SK-N-SH treated with all-trans-retinoic acid at 6 μM for 48 hours (cell line): ENCODE results near the gene GLIPR1L1.

Experiments used
- ATAC-seq: fragments of 200-7000 bp; cut with Tn5 transposase; 3 replicates; pipeline ENCODE4 v1.9.1; 2020; ENCODE audit warnings: mild to moderate bottlenecking, moderate library complexity
- ARNTL ChIP-seq: fragments of 450-650 bp; formaldehyde crosslinking; IDR thresholded peaks from 2 replicates; pipeline ENCODE4 v1.5.0; 2020; ENCODE audit warnings: low read depth, mild to moderate bottlenecking, moderate library complexity, borderline replicate concordance
- CSRNP3 ChIP-seq: fragments of 250-450 bp; sonication (Bioruptor Pico); IDR thresholded peaks from 2 replicates; pipeline ENCODE4 v1.5.1; 2021; ENCODE audit warnings: mild to moderate bottlenecking, moderate library complexity
- ISL1 ChIP-seq: fragments of 250-450 bp; sonication (Bioruptor Pico); IDR thresholded peaks from 2 replicates; pipeline ENCODE4 v2.1.2; 2022; ENCODE audit warnings: mild to moderate bottlenecking, moderate library complexity
- OSR1 ChIP-seq: fragments of 250-450 bp; sonication (Bioruptor Pico); IDR thresholded peaks from 2 replicates; pipeline ENCODE4 v1.8.0; 2022; ENCODE audit warnings: moderate library complexity, mild to moderate bottlenecking, inconsistent platforms
- PPARA ChIP-seq: fragments of 250-450 bp; sonication (Bioruptor Pico); IDR thresholded peaks from 2 replicates; pipeline ENCODE4 v1.5.0; 2020; ENCODE audit warnings: mild to moderate bottlenecking, borderline replicate concordance
- TCF4 ChIP-seq: fragments of 250-450 bp; sonication (Bioruptor Pico); IDR thresholded peaks from 2 replicates; pipeline ENCODE4 v1.8.0; 2021; ENCODE audit warnings: mild to moderate bottlenecking, moderate library complexity, borderline replicate concordance
- TOX ChIP-seq: fragments of 250-450 bp; sonication (Bioruptor Pico); IDR thresholded peaks from 2 replicates; pipeline ENCODE4 v1.8.0; 2021; ENCODE audit warnings: mild to moderate bottlenecking, moderate library complexity, borderline replicate concordance
- TSHZ2 ChIP-seq: fragments of 250-450 bp; sonication (Bioruptor Pico); IDR thresholded peaks from 2 replicates; pipeline ENCODE4 v1.5.0; 2020; ENCODE audit warnings: mild to moderate bottlenecking, moderate library complexity
- ZC3H10 ChIP-seq: fragments of 250-450 bp; sonication (Bioruptor Pico); IDR thresholded peaks from 2 replicates; pipeline ENCODE4 v1.5.1; 2021; ENCODE audit warnings: mild to moderate bottlenecking, moderate library complexity
- ZFP3 ChIP-seq: fragments of 250-450 bp; sonication (Bioruptor Pico); IDR thresholded peaks from 2 replicates; pipeline ENCODE4 v1.5.0; 2020; ENCODE audit warnings: mild to moderate bottlenecking, moderate library complexity
- ZFP30 ChIP-seq: fragments of 450-650 bp; formaldehyde crosslinking; IDR thresholded peaks from 2 replicates; pipeline ENCODE4 v1.5.0; 2022; ENCODE audit warnings: mild to moderate bottlenecking, moderate library complexity
- ZNF70 ChIP-seq: fragments of 450-650 bp; formaldehyde crosslinking; IDR thresholded peaks from 2 replicates; pipeline ENCODE4 v1.5.0; 2020; ENCODE audit warnings: mild to moderate bottlenecking, moderate library complexity
- ZNF8 ChIP-seq: fragments of 450-650 bp; formaldehyde crosslinking; IDR thresholded peaks from 2 replicates; pipeline ENCODE4 v1.5.0; 2020; ENCODE audit warnings: mild to moderate bottlenecking, moderate library complexity
- TF ChIP-seq, protein P1 (sequence below): fragments of 250-450 bp; sonication (Bioruptor Pico); IDR thresholded peaks from 2 replicates; pipeline ENCODE4 v1.8.0; 2021; ENCODE audit warnings: low read depth, mild to moderate bottlenecking, moderate library complexity, borderline replicate concordance
- TF ChIP-seq, protein P2 (sequence below): fragments of 250-450 bp; sonication (Bioruptor Pico); IDR thresholded peaks from 2 replicates; pipeline ENCODE4 v1.8.0; 2020; ENCODE audit warnings: mild to moderate bottlenecking, moderate library complexity, borderline replicate concordance

GLIPR1L1 gene

DNA sequence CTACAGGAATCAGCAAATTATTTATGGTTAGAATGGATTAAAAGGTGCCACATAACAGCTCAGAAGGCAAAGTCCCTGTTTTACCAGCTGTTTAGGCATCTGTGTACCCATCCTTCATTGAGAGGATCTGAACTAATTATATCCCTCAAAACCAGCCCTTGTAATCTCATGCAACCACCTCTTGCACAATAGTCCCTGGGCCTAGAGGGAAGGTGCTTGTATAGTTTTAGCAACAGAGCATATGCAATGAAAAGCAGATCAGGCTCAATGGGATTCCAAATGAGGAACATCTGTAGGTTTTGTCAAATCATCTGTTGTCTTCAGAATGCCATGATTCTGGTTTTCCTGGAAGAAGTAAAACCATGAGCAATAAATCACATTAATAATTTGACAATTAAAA lies 30.4 kb downstream of the GLIPR1L1 start:
- ATAC-seq = no peak
- TF ChIP-seq ZNF70 (no peak), ZNF8 (CRISPR knock-in tag) (no peak), PPARA (CRISPR knock-in tag) (no peak), TOX (no peak), ZFP3 (CRISPR knock-in tag) (no peak), ARNTL (CRISPR knock-in tag) (no peak), OSR1 (CRISPR knock-in tag) (no peak)
- TF ChIP-seq, protein P1, sequence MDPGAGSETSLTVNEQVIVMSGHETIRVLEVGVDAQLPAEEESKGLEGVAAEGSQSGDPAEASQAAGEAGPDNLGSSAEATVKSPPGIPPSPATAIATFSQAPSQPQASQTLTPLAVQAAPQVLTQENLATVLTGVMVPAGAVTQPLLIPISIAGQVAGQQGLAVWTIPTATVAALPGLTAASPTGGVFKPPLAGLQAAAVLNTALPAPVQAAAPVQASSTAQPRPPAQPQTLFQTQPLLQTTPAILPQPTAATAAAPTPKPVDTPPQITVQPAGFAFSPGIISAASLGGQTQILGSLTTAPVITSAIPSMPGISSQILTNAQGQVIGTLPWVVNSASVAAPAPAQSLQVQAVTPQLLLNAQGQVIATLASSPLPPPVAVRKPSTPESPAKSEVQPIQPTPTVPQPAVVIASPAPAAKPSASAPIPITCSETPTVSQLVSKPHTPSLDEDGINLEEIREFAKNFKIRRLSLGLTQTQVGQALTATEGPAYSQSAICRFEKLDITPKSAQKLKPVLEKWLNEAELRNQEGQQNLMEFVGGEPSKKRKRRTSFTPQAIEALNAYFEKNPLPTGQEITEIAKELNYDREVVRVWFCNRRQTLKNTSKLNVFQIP (CRISPR knock-in tag) = no peak

- no peak for ATAC-seq
- TF ChIP-seq, protein P2, sequence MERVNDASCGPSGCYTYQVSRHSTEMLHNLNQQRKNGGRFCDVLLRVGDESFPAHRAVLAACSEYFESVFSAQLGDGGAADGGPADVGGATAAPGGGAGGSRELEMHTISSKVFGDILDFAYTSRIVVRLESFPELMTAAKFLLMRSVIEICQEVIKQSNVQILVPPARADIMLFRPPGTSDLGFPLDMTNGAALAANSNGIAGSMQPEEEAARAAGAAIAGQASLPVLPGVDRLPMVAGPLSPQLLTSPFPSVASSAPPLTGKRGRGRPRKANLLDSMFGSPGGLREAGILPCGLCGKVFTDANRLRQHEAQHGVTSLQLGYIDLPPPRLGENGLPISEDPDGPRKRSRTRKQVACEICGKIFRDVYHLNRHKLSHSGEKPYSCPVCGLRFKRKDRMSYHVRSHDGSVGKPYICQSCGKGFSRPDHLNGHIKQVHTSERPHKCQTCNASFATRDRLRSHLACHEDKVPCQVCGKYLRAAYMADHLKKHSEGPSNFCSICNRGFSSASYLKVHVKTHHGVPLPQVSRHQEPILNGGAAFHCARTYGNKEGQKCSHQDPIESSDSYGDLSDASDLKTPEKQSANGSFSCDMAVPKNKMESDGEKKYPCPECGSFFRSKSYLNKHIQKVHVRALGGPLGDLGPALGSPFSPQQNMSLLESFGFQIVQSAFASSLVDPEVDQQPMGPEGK = no peak
- TF ChIP-seq ARNTL (CRISPR knock-in tag) = no peak
Observed at GRCh38 chr12:75366629-75367028, 32.2 kb downstream of the GLIPR1L1 start.

- TF ChIP-seq OSR1 (CRISPR knock-in tag) (no peak), TOX (no peak), TSHZ2 (no peak)
- TF ChIP-seq, protein P2 = no peak
- TF ChIP-seq, protein P1 (CRISPR knock-in tag) = no peak
- ATAC-seq = no peak
Observed at GRCh38 chr12:75374971-75375370, 40.5 kb downstream of the GLIPR1L1 start.

DNA sequence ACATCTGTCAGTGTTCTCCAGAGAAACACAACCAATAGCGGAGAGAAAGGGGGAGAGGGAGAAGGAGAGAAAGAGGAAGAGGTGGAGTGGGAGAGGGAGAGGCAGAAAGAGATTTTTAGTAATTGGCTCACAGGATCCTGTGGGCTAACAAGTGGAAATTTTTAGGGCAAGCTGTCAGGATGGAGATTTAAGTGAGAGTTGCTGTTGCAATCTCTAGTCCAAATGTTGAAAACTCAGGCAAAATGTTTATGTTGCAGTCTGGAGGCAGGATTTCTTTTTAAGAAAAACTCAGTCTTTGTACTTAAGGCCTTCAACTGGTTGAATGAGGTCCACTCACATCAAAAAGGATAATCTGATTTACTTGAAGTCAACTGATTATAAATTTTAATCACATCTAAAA lies 43.9 kb downstream of the GLIPR1L1 start:
- ATAC-seq = no peak
- TF ChIP-seq ZC3H10 = no peak

DNA sequence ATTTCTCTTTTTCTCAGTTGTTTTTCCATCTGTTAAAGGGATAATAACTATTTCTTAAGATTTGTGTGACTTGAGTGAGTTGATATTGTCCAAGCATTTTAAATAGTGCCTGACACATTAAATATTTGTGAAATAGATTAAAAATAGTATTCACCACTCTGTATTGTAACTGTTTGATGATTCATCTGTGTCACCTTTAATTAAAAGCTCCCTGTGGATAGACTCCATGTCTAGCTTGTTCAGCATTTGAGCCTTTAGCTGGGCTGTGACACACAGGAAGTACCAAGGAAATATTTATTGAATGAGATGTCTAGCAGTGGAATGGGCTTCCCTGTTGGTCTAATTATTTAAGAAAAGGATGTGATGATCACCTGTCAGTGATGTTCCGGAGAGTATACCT lies 54.6 kb downstream of the GLIPR1L1 start:
- peak; percentile 66 for TF ChIP-seq ISL1 (CRISPR knock-in tag)
- TF ChIP-seq ZC3H10 = peak; percentile 49; the same call in 1 of the 2 replicates
- TF ChIP-seq CSRNP3 (CRISPR knock-in tag) = no peak
- TF ChIP-seq TCF4 (CRISPR knock-in tag) = peak; percentile 29; the same call in 1 of the 2 replicates
- TF ChIP-seq ZFP3 (CRISPR knock-in tag) = no peak
- no peak for TF ChIP-seq ZFP30
- peak; percentile 66 for ATAC-seq
